Measurements from ENCODE around the gene RAET1L. TPM values are rescaled to one million over a fixed set of nuclear protein-coding genes. Genes with fewer than 3 reads are reported as not detected.
A peak's percentile ranks its signal among the peaks of the same experiment; 100 is the strongest.

Gene RAET1L
- total and polyA plus RNA-seq, 7 donors = 0.06 to 0.07 TPM; not detected in 5

DNA sequence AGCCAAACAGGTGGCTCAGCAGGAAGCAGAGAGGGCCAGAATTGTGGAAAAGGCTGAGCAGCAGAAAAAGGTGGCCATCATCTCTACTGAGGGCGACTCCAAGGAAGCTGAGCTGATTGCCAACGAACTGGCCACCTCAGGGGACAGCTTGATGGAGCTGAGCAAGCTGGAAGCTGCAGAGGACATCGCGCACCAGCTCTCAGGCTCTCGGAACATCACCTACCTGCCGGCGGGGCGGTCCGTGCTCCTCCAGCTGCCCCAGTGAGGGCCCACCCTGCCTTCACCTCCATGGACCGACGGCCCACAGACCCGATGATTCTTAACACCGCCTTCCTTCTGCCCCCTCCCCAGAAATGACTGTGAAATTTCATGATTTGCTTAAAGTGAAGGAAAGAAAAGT, 17.8 kb upstream of the RAET1L start:
- no peak for ATAC-seq
- no peak for TF ChIP-seq CTCF (IDR thresholded peaks at IDR 0.05)
- Histone ChIP-seq H3K4me1 (peaks cover under 1% of the 10 kb centered on the region), H3K4me3 (no peak overlapping the region), H3K9me3 (no peaks in the 10 kb centered on the region), H3K36me3 (ENCODE audit: insufficient read depth in 1 of 2, low read depth in 1 of 2) (no peaks in the 10 kb centered on the region), H3K27me3 (ENCODE audit: insufficient read depth in 3 of 3, low read length in 2 of 3) (peaks cover 0 to 28% (median 9%) of the 10 kb centered on the region in 3 donors), H3K27ac (no peak overlapping the region)
- DNase-seq = no peak
- intact Hi-C loops (cut with DNase I) = no loop called here
- WGBS, 3 donors = 89 to 93% (median 91%) methylated on average over 13 of the region's 13 CpGs

DNA sequence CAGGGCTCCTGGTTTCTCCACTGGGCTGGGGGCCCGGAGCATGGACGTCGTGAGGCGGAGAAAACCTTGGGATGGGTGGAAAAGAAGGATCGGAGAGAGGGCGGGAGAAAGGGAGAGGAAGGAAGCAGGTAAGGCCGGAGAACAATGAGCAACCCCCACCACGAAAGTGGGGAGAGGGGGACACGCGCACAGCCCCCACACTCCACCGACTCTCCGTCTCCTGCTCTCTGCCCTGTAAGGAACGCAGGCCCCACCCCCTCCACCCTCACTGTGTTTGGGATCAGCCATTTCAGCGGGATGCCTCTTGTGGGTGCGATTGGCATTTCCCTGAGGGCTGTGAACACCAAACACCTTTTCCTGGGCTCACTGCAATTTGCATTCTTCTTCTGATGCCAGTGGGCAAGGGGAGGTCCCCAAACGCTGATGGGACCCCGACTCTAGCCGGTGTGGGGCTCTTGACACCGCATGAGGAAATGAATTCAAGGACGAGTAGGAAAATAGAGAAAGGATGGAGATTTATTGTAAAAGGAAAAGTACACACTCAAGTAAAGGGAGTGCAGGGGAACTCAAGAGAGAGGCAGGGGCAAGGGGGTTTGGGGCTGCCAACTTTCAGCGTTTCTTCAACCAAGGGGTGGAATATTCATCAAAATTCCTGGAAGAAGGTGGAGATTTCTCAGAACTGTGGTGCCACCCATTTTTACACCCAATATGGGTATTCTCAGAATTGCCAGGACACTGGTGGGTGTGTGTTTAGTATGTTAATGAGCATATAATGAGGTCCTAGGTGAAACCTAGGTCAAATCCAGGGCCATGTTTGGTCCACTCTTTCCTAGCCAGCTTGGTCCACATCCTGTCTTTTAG, 13.1 kb upstream of the RAET1L start:
- Histone ChIP-seq H3K9me3 (no peaks in the 10 kb centered on the region), H3K27me3 (ENCODE audit: insufficient read depth in 3 of 3, low read length in 2 of 3) (peaks cover 2 to 60% (median 14%) of the 10 kb centered on the region in 3 donors), H3K27ac (no peak overlapping the region), H3K4me1 (peaks cover 9% of the 10 kb centered on the region), H3K4me3 (peak overlapping the region; percentile 41), H3K36me3 (ENCODE audit: insufficient read depth in 1 of 2, low read depth in 1 of 2) (no peaks in the 10 kb centered on the region)
- intact Hi-C loops (cut with DNase I) = no loop called here
- DNase-seq (no peak), ATAC-seq (peak in 3 of 4 donors; percentile 23 to 51 (median 46))
- WGBS, 3 donors = 5 to 9% (median 6%) methylated on average over 17 to 21 of the region's 21 CpGs
- no peak for TF ChIP-seq CTCF (IDR thresholded peaks at IDR 0.05)

GRCh38 chr6:150037526-150038201, 12.3 kb upstream of the RAET1L start:
- intact Hi-C loops (cut with DNase I) = no loop called here
- Histone ChIP-seq H3K36me3 (ENCODE audit: insufficient read depth in 1 of 2, low read depth in 1 of 2) (no peaks in the 10 kb centered on the region), H3K27me3 (ENCODE audit: insufficient read depth in 3 of 3, low read length in 2 of 3) (peaks cover 2 to 60% (median 14%) of the 10 kb centered on the region in 3 donors), H3K27ac (no peak overlapping the region), H3K4me1 (peaks cover 9% of the 10 kb centered on the region), H3K4me3 (peak overlapping the region; percentile 41), H3K9me3 (no peaks in the 10 kb centered on the region)
- TF ChIP-seq CTCF (IDR thresholded peaks at IDR 0.05) = no peak
- WGBS, 3 donors = 0 to 2% (median 1%) methylated on average over 43 to 55 of the region's 55 CpGs
- no peak for DNase-seq
- ATAC-seq = peak in 3 of 4 donors; percentile 15 to 58 (median 43)

DNA sequence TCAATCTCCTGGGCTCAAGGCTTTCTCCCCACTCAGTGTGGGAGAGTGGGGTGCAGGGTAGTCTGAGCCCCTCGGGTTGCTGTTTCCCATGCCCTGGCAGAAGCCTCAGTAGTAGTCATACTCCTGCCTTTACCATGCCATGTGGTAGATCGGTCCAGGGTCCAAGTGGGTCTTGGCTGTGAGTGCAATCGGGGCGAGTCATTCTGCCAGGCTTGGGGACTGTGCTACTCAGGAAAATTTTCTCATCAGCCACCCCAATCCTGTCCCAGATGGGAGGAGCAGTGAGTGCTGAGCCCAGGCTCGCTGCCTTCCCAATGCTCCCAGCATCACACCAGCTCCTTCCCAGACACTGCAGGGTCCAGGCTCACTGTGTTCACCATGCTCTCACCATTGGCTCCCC, 10.7 kb upstream of the RAET1L start:
- Histone ChIP-seq H3K4me3 (no peak overlapping the region), H3K27me3 (ENCODE audit: insufficient read depth in 3 of 3, low read length in 2 of 3) (peaks cover 2 to 60% (median 14%) of the 10 kb centered on the region in 3 donors), H3K4me1 (peaks cover 9% of the 10 kb centered on the region), H3K36me3 (ENCODE audit: insufficient read depth in 1 of 2, low read depth in 1 of 2) (no peaks in the 10 kb centered on the region), H3K9me3 (no peaks in the 10 kb centered on the region), H3K27ac (no peak overlapping the region)
- intact Hi-C loops (cut with DNase I) = no loop called here
- ATAC-seq (peak in 1 of 4 donors; percentile 34), DNase-seq (no peak)
- TF ChIP-seq CTCF (IDR thresholded peaks at IDR 0.05) = no peak
- WGBS, 3 donors = 69 to 83% (median 75%) methylated on average over 5 of the region's 5 CpGs
